ENCODE measurements around the gene PLXNA4.
A peak's percentile ranks its signal among the peaks of the same experiment; 100 is the strongest.

PLXNA4 gene

DNA sequence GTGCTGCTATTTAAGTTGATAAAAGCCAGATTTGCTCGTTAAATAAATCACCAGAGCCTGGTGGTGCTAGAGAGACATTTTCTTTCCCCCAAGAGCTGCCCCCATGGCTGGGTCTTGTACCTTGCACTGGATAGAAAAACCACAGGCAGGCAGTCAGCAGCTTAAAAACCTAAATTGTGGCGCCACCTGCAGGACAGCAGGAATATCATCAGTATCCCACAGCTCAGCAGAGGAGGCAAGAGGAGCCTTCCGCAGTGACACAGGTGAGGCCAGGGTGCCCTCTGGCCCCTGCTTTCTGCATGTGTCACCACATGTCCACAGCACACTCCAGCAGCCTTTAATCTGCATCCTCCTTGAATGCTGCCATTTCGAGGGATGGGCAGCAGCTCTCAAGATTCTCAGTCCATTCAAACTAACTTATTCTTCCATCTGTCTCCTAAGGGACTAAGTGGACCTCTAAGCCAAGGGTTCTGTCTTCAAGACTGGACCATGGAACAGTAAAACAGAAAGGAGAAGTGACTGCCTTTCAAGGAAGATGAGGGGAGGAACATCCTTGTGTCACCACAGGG lies 4.5 kb upstream of the PLXNA4 start:
- Histone ChIP-seq H3K27me3 (no peaks in the 10 kb centered on the region), H3K4me1 (peaks cover 7% of the 10 kb centered on the region), H3K36me3 (no peaks in the 10 kb centered on the region), H3K9me3 (no peaks in the 10 kb centered on the region), H3K4me3 (ENCODE audit: low read depth, low read length) (no peak overlapping the region)
- peak; percentile 84 for DNase-seq
- TF ChIP-seq, protein P1, sequence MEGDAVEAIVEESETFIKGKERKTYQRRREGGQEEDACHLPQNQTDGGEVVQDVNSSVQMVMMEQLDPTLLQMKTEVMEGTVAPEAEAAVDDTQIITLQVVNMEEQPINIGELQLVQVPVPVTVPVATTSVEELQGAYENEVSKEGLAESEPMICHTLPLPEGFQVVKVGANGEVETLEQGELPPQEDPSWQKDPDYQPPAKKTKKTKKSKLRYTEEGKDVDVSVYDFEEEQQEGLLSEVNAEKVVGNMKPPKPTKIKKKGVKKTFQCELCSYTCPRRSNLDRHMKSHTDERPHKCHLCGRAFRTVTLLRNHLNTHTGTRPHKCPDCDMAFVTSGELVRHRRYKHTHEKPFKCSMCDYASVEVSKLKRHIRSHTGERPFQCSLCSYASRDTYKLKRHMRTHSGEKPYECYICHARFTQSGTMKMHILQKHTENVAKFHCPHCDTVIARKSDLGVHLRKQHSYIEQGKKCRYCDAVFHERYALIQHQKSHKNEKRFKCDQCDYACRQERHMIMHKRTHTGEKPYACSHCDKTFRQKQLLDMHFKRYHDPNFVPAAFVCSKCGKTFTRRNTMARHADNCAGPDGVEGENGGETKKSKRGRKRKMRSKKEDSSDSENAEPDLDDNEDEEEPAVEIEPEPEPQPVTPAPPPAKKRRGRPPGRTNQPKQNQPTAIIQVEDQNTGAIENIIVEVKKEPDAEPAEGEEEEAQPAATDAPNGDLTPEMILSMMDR (IDR thresholded peaks at IDR 0.05; ENCODE audit: low read depth, low read length) = peak; percentile 77

DNA sequence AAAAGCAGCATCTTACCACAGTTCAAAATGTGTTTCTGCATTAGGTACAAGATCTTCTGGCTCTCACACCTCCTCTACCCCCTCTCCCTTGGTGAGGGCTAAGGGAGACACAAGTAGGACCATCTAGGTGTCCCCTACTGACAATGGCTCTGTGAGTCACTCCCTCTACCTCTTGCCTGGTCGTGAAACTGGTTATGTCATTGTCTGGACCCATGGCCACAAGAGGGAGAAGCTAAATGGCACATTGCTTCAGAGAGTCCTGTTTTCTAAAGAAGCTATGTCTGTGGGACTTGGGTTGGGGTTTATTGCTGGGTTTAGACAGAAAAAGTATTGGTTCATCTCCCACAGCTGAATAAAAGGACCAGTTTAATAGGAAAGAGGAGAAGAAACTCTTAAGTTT lies 4.0 kb upstream of the PLXNA4 start:
- TF ChIP-seq, protein P1 (IDR thresholded peaks at IDR 0.05; ENCODE audit: low read depth, low read length) = peak; percentile 35; the same call in 1 of the 2 replicates
- peak; percentile 52 for DNase-seq
- Histone ChIP-seq H3K9me3 (no peaks in the 10 kb centered on the region), H3K4me1 (peaks cover 7% of the 10 kb centered on the region), H3K27me3 (no peaks in the 10 kb centered on the region), H3K4me3 (ENCODE audit: low read depth, low read length) (no peak overlapping the region), H3K36me3 (no peaks in the 10 kb centered on the region)

GRCh38 chr7:132579260-132579899 lies 3.1 kb upstream of the PLXNA4 start:
- no peaks in the 10 kb centered on the region for H3K9me3 ChIP-seq
- DNase-seq = no peak
- no peaks in the 10 kb centered on the region for H3K36me3 ChIP-seq
- TF ChIP-seq, protein P1 (IDR thresholded peaks at IDR 0.05; ENCODE audit: low read depth, low read length) = no peak
- H3K27me3 ChIP-seq = no peaks in the 10 kb centered on the region
- peaks cover 7% of the 10 kb centered on the region for H3K4me1 ChIP-seq
- H3K4me3 ChIP-seq (ENCODE audit: low read depth, low read length) = no peak overlapping the region

DNA sequence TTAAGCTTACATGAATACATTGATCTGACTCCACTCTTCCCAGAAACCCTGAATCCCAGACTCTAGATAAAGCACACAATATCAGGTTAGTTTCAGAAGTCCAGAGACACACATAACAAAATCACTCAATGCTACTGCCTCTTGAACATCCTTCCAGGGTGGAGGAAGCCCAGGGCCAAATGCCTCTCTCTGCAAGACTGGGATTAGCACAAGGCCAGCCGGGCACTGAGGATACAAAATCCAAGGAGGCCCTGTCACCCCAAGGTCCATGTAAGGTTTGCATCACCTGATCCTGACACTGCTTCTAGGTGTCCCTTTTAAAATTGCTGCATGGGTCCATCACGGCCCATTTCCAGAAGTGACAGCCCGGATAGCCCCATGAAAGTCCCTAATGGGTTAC lies 2.6 kb upstream of the PLXNA4 start:
- TF ChIP-seq, protein P1 (IDR thresholded peaks at IDR 0.05; ENCODE audit: low read depth, low read length) = no peak
- Histone ChIP-seq H3K4me1 (peaks cover 7% of the 10 kb centered on the region), H3K36me3 (no peaks in the 10 kb centered on the region), H3K9me3 (no peaks in the 10 kb centered on the region), H3K4me3 (ENCODE audit: low read depth, low read length) (no peak overlapping the region), H3K27me3 (no peaks in the 10 kb centered on the region)
- DNase-seq = no peak

GRCh38 chr7:132578050-132578370 lies 1.7 kb upstream of the PLXNA4 start:
- DNase-seq = no peak
- no peaks in the 10 kb centered on the region for H3K27me3 ChIP-seq
- TF ChIP-seq, protein P1 (IDR thresholded peaks at IDR 0.05; ENCODE audit: low read depth, low read length) = no peak
- peaks cover 7% of the 10 kb centered on the region for H3K4me1 ChIP-seq
- no peaks in the 10 kb centered on the region for H3K9me3 ChIP-seq
- peak overlapping the region; percentile 52; the same call in 1 of the 2 replicates for H3K4me3 ChIP-seq (ENCODE audit: low read depth, low read length)
- no peaks in the 10 kb centered on the region; the same call in 1 of the 2 replicates for H3K36me3 ChIP-seq
